Motor neuron (in vitro differentiated cells): ENCODE data around the gene RCOR1. TPM values are rescaled to one million over a fixed set of nuclear protein-coding genes. Genes with fewer than 3 reads are reported as not detected.
"Not testable (repeated sequence)": the region's sequence is repeated elsewhere in the genome, so short reads cannot be mapped to it uniquely, and the experiment has no call there.

Experiments used
- ATAC-seq, 8 experiments: fragments of 200-7000 bp; cut with Tn5 transposase; replicated peaks in 6 of 8; 2 replicates each; pipeline ENCODE4 v1.8.0; 2021; ENCODE audit warnings: mild to moderate bottlenecking in 8 of 8, moderate library complexity in 8 of 8
- H3K27ac ChIP-seq, 2 donors: fragments of 250-450 bp; sonication (Bioruptor Pico); 2 replicates each; pipeline ENCODE4 v1.9.0; 2021; ENCODE audit warnings: antibody characterized with exemption in 2 of 2, mild to moderate bottlenecking in 2 of 2, moderate library complexity in 1 of 2
- H3K4me1 ChIP-seq, 2 donors: fragments of 250-450 bp; sonication (Bioruptor Pico); replicated peaks in 1 of 2; 2 replicates each; pipeline ENCODE4 v1.6.1; 2021; ENCODE audit warnings: antibody characterized with exemption in 2 of 2, mild to moderate bottlenecking in 2 of 2, moderate library complexity in 1 of 2
- H3K4me3 ChIP-seq, 5 donors: fragments of 250-450 bp; sonication (Bioruptor Pico); 2 replicates each; pipeline ENCODE4 v1.9.0; 2021; ENCODE audit warnings: antibody characterized with exemption in 5 of 5, mild to moderate bottlenecking in 5 of 5, moderate library complexity in 4 of 5
- WGBS, 10 experiments: fragments of 450-650 bp; shearing (Covaris generic); methylation state at CpG; one replicate each; pipeline ENCODE4 v1.0.0; 2022; 5-methylcytosine and 5-hydroxymethylcytosine counted together
- in situ Hi-C, 9 experiments: fragments of 400-800 bp; cut with MboI; loops; one replicate each; pipeline ENCODE4 v1.15.0; 2021; ENCODE audit warnings: low sequenced_read_pairs in 9 of 9, low pct_unique_long_range_greater_than_20kb in 2 of 9; ENCODE audit not compliant: unreplicated experiment in 9 of 9
- total RNA-seq, 8 experiments: library from RNA; unstranded; fragments of 300-600 nt; gene quantifications; 2 replicates each; pipeline versions ENCODE4 v1.2.3 to v1.2.4, GENCODE V29; 2022

RCOR1 gene
- total RNA-seq, 8 experiments from 2014 or later, result 8.2 to 66.2 (median 11.0) TPM

GRCh38 chr14:102574281-102575159 is 17.9 kb upstream of the RCOR1 start:
- Histone ChIP-seq H3K27ac (no peak overlapping the region), H3K4me3 (no peak overlapping the region), H3K4me1 (no peaks in the 10 kb centered on the region)
- in situ Hi-C loops, result no loop called here
- ATAC-seq, result peak in 3 of 8 experiments; percentile 47 to 82 (median 61)
- 19 to 100% (median 62%) methylated on average over 4 to 12 of the region's 20 CpGs; no CpG with 5 or more reads in 1 of the 10 experiments for WGBS, 10 experiments

GRCh38 chr14:102575160-102575845 is 17.1 kb upstream of the RCOR1 start:
- in situ Hi-C loops, result no loop called here
- Histone ChIP-seq H3K4me3 (no peak overlapping the region), H3K4me1 (no peaks in the 10 kb centered on the region), H3K27ac (no peak overlapping the region)
- no peak for ATAC-seq
- 70 to 100% (median 92%) methylated on average over 1 to 11 of the region's 15 CpGs for WGBS, 10 experiments

- ATAC-seq, in situ Hi-C loops: not testable (repeated sequence)
- WGBS, 10 experiments, result 60 to 100% (median 92%) methylated on average over 1 to 5 of the region's 8 CpGs; no CpG with 5 or more reads in 1 of the 10 experiments
Observed at GRCh38 chr14:102575846-102576428, 16.5 kb upstream of the RCOR1 start.

GRCh38 chr14:102578821-102579220 is 13.6 kb upstream of the RCOR1 start:
- Histone ChIP-seq H3K4me1 (no peaks in the 10 kb centered on the region), H3K4me3 (no peak overlapping the region), H3K27ac (no peak overlapping the region)
- ATAC-seq, result no peak
- in situ Hi-C loops, result no loop called here
- 50 to 100% (median 81%) methylated on average over 2 to 4 of the region's 7 CpGs; no CpG with 5 or more reads in 3 of the 10 experiments for whole genome bisulfite sequencing, 10 experiments

More at GRCh38 chr14:102575846-102576428, 16.5 kb upstream of the RCOR1 start:
- H3K27ac ChIP-seq, H3K4me3 ChIP-seq, H3K4me1 ChIP-seq: not testable (repeated sequence)

GRCh38 chr14:102579696-102580549 is 12.5 kb upstream of the RCOR1 start:
- H3K27ac ChIP-seq, result no peak overlapping the region
- ATAC-seq, result peak in 3 of 8 experiments; percentile 8 to 79 (median 58)
- 3 to 94% (median 54%) methylated on average over 2 to 11 of the region's 19 CpGs; no CpG with 5 or more reads in 3 of the 10 experiments for whole genome bisulfite sequencing, 10 experiments
- in situ Hi-C loops, result no loop called here
- no peak overlapping the region for H3K4me3 ChIP-seq
- H3K4me1 ChIP-seq, result no peaks in the 10 kb centered on the region

GRCh38 chr14:102580550-102581110 is 11.8 kb upstream of the RCOR1 start:
- ATAC-seq, result peak in 6 of 8 experiments; percentile 3 to 47 (median 24)
- in situ Hi-C loops, result no loop called here
- Histone ChIP-seq H3K4me3 (no peak overlapping the region), H3K4me1 (peaks cover 0 to 6% of the 10 kb centered on the region in 2 donors), H3K27ac (no peak overlapping the region)
- WGBS, 10 experiments, result 80 to 100% (median 90%) methylated on average over 1 to 4 of the region's 10 CpGs; no CpG with 5 or more reads in 3 of the 10 experiments

- in situ Hi-C loops, result no loop called here
- peaks cover 0 to 8% of the 10 kb centered on the region in 2 donors for H3K4me1 ChIP-seq
- WGBS, 10 experiments, result 40 to 100% (median 95%) methylated on average over 1 to 9 of the region's 10 CpGs; no CpG with 5 or more reads in 3 of the 10 experiments
- no peak overlapping the region for H3K27ac ChIP-seq
- no peak overlapping the region for H3K4me3 ChIP-seq
- ATAC-seq, result no peak
Observed at GRCh38 chr14:102581193-102581592, 11.3 kb upstream of the RCOR1 start.

GRCh38 chr14:102583726-102584125 is 8.7 kb upstream of the RCOR1 start:
- in situ Hi-C loops, result no loop called here
- H3K4me3 ChIP-seq, result no peak overlapping the region

GRCh38 chr14:102584871-102585869 is 7.3 kb upstream of the RCOR1 start:
- H3K27ac ChIP-seq, result peak overlapping the region in 1 of 2 donors; percentile 8
- ATAC-seq, result peak; percentile 35 to 84 (median 78)
- WGBS, 10 experiments, result 7 to 67% (median 50%) methylated on average over 2 to 10 of the region's 24 CpGs; no CpG with 5 or more reads in 2 of the 10 experiments

More at GRCh38 chr14:102583726-102584125, 8.7 kb upstream of the RCOR1 start:
- 40% methylated on average over 1 of the region's 7 CpGs; no CpG with 5 or more reads in 9 of the 10 experiments for WGBS, 10 experiments
- Histone ChIP-seq H3K4me1 (peaks cover 0 to 8% of the 10 kb centered on the region in 2 donors), H3K27ac (no peak overlapping the region)
- ATAC-seq, result peak in 3 of 8 experiments; percentile 12 to 76 (median 44)

GRCh38 chr14:102586420-102587104 is 5.9 kb upstream of the RCOR1 start:
- Histone ChIP-seq H3K27ac (no peak overlapping the region), H3K4me1 (peaks cover 8 to 16% of the 10 kb centered on the region in 2 donors), H3K4me3 (no peak overlapping the region)
- 44 to 100% (median 82%) methylated on average over 1 to 5 of the region's 5 CpGs; no CpG with 5 or more reads in 3 of the 10 experiments for WGBS, 10 experiments
- no peak for ATAC-seq
- in situ Hi-C loops, result no loop called here

More at GRCh38 chr14:102584871-102585869, 7.3 kb upstream of the RCOR1 start:
- no peak overlapping the region for H3K4me3 ChIP-seq
- in situ Hi-C loops, result no loop called here
- H3K4me1 ChIP-seq, result peaks cover 0 to 8% of the 10 kb centered on the region in 2 donors
